GM21529 (cell line): ENCODE data around the gene CAMKMT.

Source experiments
- ATAC-seq: cut with Tn5 transposase; IDR thresholded peaks from one replicate; pipeline ENCODE4 v1.9.1; 2021; ENCODE audit not compliant: unreplicated experiment

The CAMKMT gene

GRCh38 chr2:44684559-44684958 lies 322.8 kb downstream of the CAMKMT start:
- no peak for ATAC-seq

GRCh38 chr2:44686561-44686960 lies 324.8 kb downstream of the CAMKMT start:
- no peak for ATAC-seq

- ATAC-seq: no peak
These were observed 326.1 kb downstream of the CAMKMT start for GRCh38 chr2:44687686-44688455.

- no peak for ATAC-seq
These were observed 326.8 kb downstream of the CAMKMT start for GRCh38 chr2:44688456-44689124.

GRCh38 chr2:44689516-44689915 lies 327.8 kb downstream of the CAMKMT start:
- ATAC-seq: no peak

GRCh38 chr2:44691174-44691785 lies 329.5 kb downstream of the CAMKMT start:
- no peak for ATAC-seq

- no peak for ATAC-seq
These were observed 331.1 kb downstream of the CAMKMT start for GRCh38 chr2:44692821-44693220.

- no peak for ATAC-seq
These were observed 339.1 kb downstream of the CAMKMT start for GRCh38 chr2:44700824-44701223.

GRCh38 chr2:44705356-44705755 lies 343.6 kb downstream of the CAMKMT start:
- ATAC-seq: no peak

- no peak for ATAC-seq
These were observed 344.2 kb downstream of the CAMKMT start for GRCh38 chr2:44705876-44706480.

GRCh38 chr2:44706681-44707553 lies 345.2 kb downstream of the CAMKMT start:
- no peak for ATAC-seq

GRCh38 chr2:44707945-44708660 lies 346.4 kb downstream of the CAMKMT start:
- ATAC-seq: no peak

- ATAC-seq: no peak
These were observed 346.9 kb downstream of the CAMKMT start for GRCh38 chr2:44708661-44709000.

GRCh38 chr2:44713170-44713569 lies 351.4 kb downstream of the CAMKMT start:
- no peak for ATAC-seq

GRCh38 chr2:44715671-44716081 lies 353.9 kb downstream of the CAMKMT start:
- no peak for ATAC-seq

GRCh38 chr2:44716131-44716530 lies 354.4 kb downstream of the CAMKMT start:
- ATAC-seq: no peak

- no peak for ATAC-seq
These were observed 356.7 kb downstream of the CAMKMT start for GRCh38 chr2:44718431-44718830.

GRCh38 chr2:44719562-44719961 lies 357.8 kb downstream of the CAMKMT start:
- no peak for ATAC-seq

- peak; percentile 65 for ATAC-seq
These were observed 360.4 kb downstream of the CAMKMT start for GRCh38 chr2:44722026-44722625.

GRCh38 chr2:44723921-44724320 lies 362.2 kb downstream of the CAMKMT start:
- no peak for ATAC-seq
